CD4-positive, alpha-beta T cell (primary cell): ENCODE data around the gene BTBD16. TPM values are rescaled to one million over a fixed set of nuclear protein-coding genes. Genes with fewer than 3 reads are reported as not detected.

ENCODE experiments used
- ATAC-seq: fragments of 200-7000 bp; cut with Tn5 transposase; one replicate; pipeline ENCODE4 v1.10.0; 2022; ENCODE audit warnings: mild to moderate bottlenecking; ENCODE audit not compliant: poor library complexity
- CTCF ChIA-PET: fragments of 350-600 bp; sonication (Branson Sonifier 250); formaldehyde crosslinking; loops from one replicate; lab custom pipeline; 2021; ENCODE audit warnings: antibody characterized with exemption, inconsistent platforms; lab: Charles Lee
- POLR2A ChIA-PET: fragments of 350-600 bp; sonication (Branson Sonifier 250); formaldehyde crosslinking; loops from one replicate; lab custom pipeline; 2021; ENCODE audit warnings: antibody characterized with exemption, inconsistent platforms; lab: Charles Lee
- DNase-seq, 14 experiments: peaks; one replicate each; pipeline ENCODE4 v3.0.0-alpha.2; 2013 to 2020; ENCODE audit warnings: mixed read lengths in 2 of 14
- H3K27ac ChIP-seq, 2 donors: one replicate each; pipeline versions ENCODE4 v1.5.1 to v1.7.0; 2013; ENCODE audit warnings: low read length in 2 of 2, low read depth in 1 of 2, mild to moderate bottlenecking in 1 of 2
- H3K27me3 ChIP-seq, 2 experiments: 1 replicate in 1 of 2; 2 replicates in 1 of 2; pipeline versions ENCODE4 v1.6.1 to v1.7.0; 2013; ENCODE audit warnings: low read length in 2 of 2, control low read depth in 1 of 2, mild to moderate bottlenecking in 1 of 2, moderate library complexity in 1 of 2; ENCODE audit not compliant: insufficient read depth in 2 of 2, control insufficient read depth in 1 of 2
- H3K36me3 ChIP-seq: one replicate; pipeline ENCODE4 v1.6.1; 2013; ENCODE audit warnings: low read length, control low read depth; ENCODE audit not compliant: insufficient read depth
- H3K4me1 ChIP-seq: one replicate; pipeline ENCODE4 v1.6.1; 2013; ENCODE audit warnings: low read length, control low read depth; ENCODE audit not compliant: insufficient read depth
- H3K4me3 ChIP-seq: one replicate; pipeline ENCODE4 v1.5.1; 2013; ENCODE audit warnings: mild to moderate bottlenecking, low read length, moderate library complexity
- H3K9me3 ChIP-seq, 2 experiments: 1 replicate in 1 of 2; 2 replicates in 1 of 2; pipeline versions ENCODE4 v1.6.1 to v1.7.0; 2013; ENCODE audit warnings: low read length in 2 of 2, mild to moderate bottlenecking in 2 of 2, control low read depth in 1 of 2, moderate library complexity in 1 of 2; ENCODE audit not compliant: control insufficient read depth in 1 of 2, insufficient read depth in 1 of 2
- H3K27ac Mint-ChIP-seq: one replicate; pipeline ENCODE4 v1.8.0; 2020; ENCODE audit warnings: mixed read lengths
- H3K27me3 Mint-ChIP-seq: one replicate; pipeline ENCODE4 v1.8.0; 2021; ENCODE audit warnings: mixed read lengths
- H3K36me3 Mint-ChIP-seq: one replicate; pipeline ENCODE4 v1.8.0; 2021; ENCODE audit warnings: low read depth, mixed read lengths
- H3K4me1 Mint-ChIP-seq: one replicate; pipeline ENCODE4 v1.8.0; 2021; ENCODE audit warnings: low read depth, mixed read lengths
- H3K4me3 Mint-ChIP-seq: one replicate; pipeline ENCODE4 v1.8.0; 2020; ENCODE audit warnings: mild to moderate bottlenecking, mixed read lengths
- H3K9me3 Mint-ChIP-seq: one replicate; pipeline ENCODE4 v1.8.0; 2020; ENCODE audit warnings: mixed read lengths
- intact Hi-C, 2 experiments: fragments of 100-400 bp; cut with DNase I in 1 of 2; cut with micrococcal nuclease in 1 of 2; formaldehyde crosslinking; loops; one replicate each; pipeline versions ENCODE4 v1.15.1 to v1.9.0; 2023 to 2025; cut with DNase I, micrococcal nuclease
- total RNA-seq, 174 experiments: library from RNA in 2 of 174; stranded (reverse) in 2 of 174; gene quantifications; one replicate each; pipeline ENCODE4 v1.2.3 and lab custom pipeline; 2021 to 2026
- TF ChIP-seq, protein P1 (sequence below): fragments of 200-600 bp; IDR thresholded peaks from one replicate; pipeline ENCODE4 v1.8.0; 2022; ENCODE audit warnings: antibody characterized with exemption, mild to moderate bottlenecking

Gene BTBD16
- total RNA-seq, 2 experiments from 2014 or later: not detected

DNA sequence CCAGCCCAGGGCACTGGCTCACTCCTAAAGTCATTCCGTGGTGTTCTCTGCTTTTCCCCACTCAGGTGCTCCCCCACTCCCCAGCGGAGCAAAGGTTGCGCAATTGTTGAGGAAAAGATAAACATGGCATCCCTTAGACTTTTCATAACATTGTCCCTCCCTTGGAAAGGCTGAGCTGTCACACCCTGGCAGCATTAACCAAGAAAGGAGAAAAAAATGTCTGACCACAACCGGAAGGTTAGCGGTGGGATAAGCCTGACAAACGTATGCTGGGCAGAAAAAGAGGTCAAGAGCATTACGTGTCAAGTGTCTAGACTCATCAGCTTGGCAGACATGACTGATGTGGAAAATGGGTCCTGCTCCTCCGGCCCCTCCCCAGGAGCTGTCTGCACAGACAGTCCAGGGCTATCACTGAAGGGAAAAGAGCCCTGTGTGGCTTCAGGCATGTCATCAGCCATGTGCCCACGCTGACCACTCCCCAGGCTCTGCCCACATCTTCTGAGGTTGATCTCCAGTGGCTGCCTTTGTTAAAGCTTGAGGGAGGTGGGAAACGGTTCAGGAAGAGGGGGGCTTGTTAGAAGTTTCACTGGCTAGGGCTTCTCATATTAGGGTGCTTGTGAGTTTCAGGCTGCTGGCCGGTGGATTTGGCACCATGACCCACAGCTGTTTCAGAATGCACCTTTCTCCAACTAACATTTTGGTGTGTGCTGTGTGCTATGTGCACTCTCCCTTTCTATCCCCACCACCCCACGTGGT, 30.1 kb downstream of the BTBD16 start:
- ATAC-seq: no peak
- CTCF ChIA-PET: interaction anchor here (1.4 kb wide), 1 partner anchor 264 kb away, joined by 3 read pairs; no protein-coding TSS in a partner anchor

DNA sequence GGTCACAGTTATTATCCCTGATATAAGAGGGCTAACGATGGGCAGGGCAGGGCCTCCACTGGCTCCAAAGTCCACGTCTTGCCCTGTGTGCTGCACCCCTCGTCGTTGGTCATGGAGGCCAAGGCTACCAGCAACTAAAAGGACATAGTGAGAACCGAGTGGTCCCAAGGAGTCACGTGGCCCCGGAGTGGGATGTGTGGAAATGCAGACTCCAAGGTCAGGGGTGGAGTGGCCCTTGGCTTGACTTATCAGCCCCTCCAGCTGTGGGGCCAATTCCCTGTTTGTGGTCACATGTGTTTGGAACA, 30.7 kb downstream of the BTBD16 start:
- CTCF ChIA-PET: interaction anchor here (1.4 kb wide), 1 partner anchor 264 kb away, joined by 3 read pairs; no protein-coding TSS in a partner anchor

More for the DNA sequence above, 30.1 kb downstream of the BTBD16 start:
- Mint-ChIP-seq H3K36me3 (no peaks in the 10 kb centered on the region), H3K4me3 (no peak overlapping the region), H3K27me3 (peaks cover 6% of the 10 kb centered on the region), H3K27ac (no peak overlapping the region), H3K9me3 (peaks cover 4% of the 10 kb centered on the region), H3K4me1 (peaks cover 6% of the 10 kb centered on the region)
- peak in 2 of 14 experiments; percentile 31 to 78 for DNase-seq
- Histone ChIP-seq H3K36me3 (no peaks in the 10 kb centered on the region), H3K9me3 (no peaks in the 10 kb centered on the region), H3K4me3 (no peak overlapping the region), H3K4me1 (peaks cover 22% of the 10 kb centered on the region), H3K27me3 (peaks cover 0 to 2% of the 10 kb centered on the region in 2 experiments), H3K27ac (no peak overlapping the region)
- POLR2A ChIA-PET: no interaction called here
- TF ChIP-seq, protein P1, sequence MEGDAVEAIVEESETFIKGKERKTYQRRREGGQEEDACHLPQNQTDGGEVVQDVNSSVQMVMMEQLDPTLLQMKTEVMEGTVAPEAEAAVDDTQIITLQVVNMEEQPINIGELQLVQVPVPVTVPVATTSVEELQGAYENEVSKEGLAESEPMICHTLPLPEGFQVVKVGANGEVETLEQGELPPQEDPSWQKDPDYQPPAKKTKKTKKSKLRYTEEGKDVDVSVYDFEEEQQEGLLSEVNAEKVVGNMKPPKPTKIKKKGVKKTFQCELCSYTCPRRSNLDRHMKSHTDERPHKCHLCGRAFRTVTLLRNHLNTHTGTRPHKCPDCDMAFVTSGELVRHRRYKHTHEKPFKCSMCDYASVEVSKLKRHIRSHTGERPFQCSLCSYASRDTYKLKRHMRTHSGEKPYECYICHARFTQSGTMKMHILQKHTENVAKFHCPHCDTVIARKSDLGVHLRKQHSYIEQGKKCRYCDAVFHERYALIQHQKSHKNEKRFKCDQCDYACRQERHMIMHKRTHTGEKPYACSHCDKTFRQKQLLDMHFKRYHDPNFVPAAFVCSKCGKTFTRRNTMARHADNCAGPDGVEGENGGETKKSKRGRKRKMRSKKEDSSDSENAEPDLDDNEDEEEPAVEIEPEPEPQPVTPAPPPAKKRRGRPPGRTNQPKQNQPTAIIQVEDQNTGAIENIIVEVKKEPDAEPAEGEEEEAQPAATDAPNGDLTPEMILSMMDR: no peak
- intact Hi-C loops: no loop called here

GRCh38 chr10:122302315-122302714, 31.2 kb downstream of the BTBD16 start:
- Mint-ChIP-seq H3K4me1 (peaks cover 6% of the 10 kb centered on the region), H3K9me3 (peaks cover 4% of the 10 kb centered on the region), H3K36me3 (no peaks in the 10 kb centered on the region), H3K27me3 (peaks cover 6% of the 10 kb centered on the region), H3K27ac (no peak overlapping the region), H3K4me3 (no peak overlapping the region)
- peaks cover 22% of the 10 kb centered on the region for H3K4me1 ChIP-seq
- intact Hi-C loops: no loop called here
- H3K36me3 ChIP-seq: no peaks in the 10 kb centered on the region
- DNase-seq (no peak), ATAC-seq (no peak)
- no peaks in the 10 kb centered on the region for H3K9me3 ChIP-seq
- H3K27me3 ChIP-seq: peaks cover 0 to 2% of the 10 kb centered on the region in 2 experiments
- no peak overlapping the region for H3K27ac ChIP-seq
- ChIA-PET POLR2A (no interaction called here), CTCF (interaction anchor here (0.5 to 1.4 kb wide), 2 partner anchors 121 to 263 kb away, joined by 3 read pairs; no protein-coding TSS in a partner anchor)
- TF ChIP-seq, protein P1: no peak
- no peak overlapping the region for H3K4me3 ChIP-seq

More for the DNA sequence above, 30.7 kb downstream of the BTBD16 start:
- Histone ChIP-seq H3K36me3 (no peaks in the 10 kb centered on the region), H3K9me3 (no peaks in the 10 kb centered on the region), H3K4me1 (peaks cover 22% of the 10 kb centered on the region), H3K27ac (no peak overlapping the region), H3K4me3 (no peak overlapping the region), H3K27me3 (peaks cover 0 to 2% of the 10 kb centered on the region in 2 experiments)
- DNase-seq (no peak), ATAC-seq (no peak)
- H3K27me3 Mint-ChIP-seq: peaks cover 6% of the 10 kb centered on the region
- H3K27ac Mint-ChIP-seq: no peak overlapping the region
- H3K4me3 Mint-ChIP-seq: no peak overlapping the region
- no peaks in the 10 kb centered on the region for H3K36me3 Mint-ChIP-seq
- intact Hi-C loops: no loop called here
- peaks cover 6% of the 10 kb centered on the region for H3K4me1 Mint-ChIP-seq
- TF ChIP-seq, protein P1: no peak
- H3K9me3 Mint-ChIP-seq: peaks cover 4% of the 10 kb centered on the region
- POLR2A ChIA-PET: no interaction called here
